ENCODE data around the gene TBC1D22A.
"Not testable (repeated sequence)": the region's sequence is repeated elsewhere in the genome, so short reads cannot be mapped to it uniquely, and the experiment has no call there.

Gene TBC1D22A

GRCh38 chr22:47166446-47167016 lies 404.1 kb downstream of the TBC1D22A start:
- TF ChIP-seq, protein P1, sequence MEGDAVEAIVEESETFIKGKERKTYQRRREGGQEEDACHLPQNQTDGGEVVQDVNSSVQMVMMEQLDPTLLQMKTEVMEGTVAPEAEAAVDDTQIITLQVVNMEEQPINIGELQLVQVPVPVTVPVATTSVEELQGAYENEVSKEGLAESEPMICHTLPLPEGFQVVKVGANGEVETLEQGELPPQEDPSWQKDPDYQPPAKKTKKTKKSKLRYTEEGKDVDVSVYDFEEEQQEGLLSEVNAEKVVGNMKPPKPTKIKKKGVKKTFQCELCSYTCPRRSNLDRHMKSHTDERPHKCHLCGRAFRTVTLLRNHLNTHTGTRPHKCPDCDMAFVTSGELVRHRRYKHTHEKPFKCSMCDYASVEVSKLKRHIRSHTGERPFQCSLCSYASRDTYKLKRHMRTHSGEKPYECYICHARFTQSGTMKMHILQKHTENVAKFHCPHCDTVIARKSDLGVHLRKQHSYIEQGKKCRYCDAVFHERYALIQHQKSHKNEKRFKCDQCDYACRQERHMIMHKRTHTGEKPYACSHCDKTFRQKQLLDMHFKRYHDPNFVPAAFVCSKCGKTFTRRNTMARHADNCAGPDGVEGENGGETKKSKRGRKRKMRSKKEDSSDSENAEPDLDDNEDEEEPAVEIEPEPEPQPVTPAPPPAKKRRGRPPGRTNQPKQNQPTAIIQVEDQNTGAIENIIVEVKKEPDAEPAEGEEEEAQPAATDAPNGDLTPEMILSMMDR (IDR thresholded peaks at IDR 0.05; ENCODE audit: low read length, missing control alignments): no peak
- H3K4me3 ChIP-seq (replicated peaks; ENCODE audit: low read depth, low read length): no peak overlapping the region
- DNase-seq (ENCODE audit: low read depth): no peak

DNA sequence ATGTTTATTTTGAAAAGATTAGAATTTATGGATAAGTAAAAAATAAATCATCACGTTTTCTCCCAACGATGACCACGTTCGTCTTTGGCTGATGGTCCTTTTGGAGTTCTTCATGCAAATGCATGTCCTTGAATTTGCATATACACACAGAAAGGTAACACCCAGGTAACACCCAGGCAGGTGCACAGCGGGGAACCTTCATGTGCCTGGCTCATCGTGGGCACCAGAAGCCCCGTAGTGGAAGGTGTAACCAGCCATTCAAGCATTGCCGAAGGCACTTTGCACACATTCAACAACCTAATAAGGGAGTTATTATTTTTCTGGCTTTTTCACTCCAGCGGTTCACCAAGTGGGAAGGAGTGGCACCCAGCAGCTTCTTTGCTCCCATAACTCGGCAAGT lies 404.6 kb downstream of the TBC1D22A start:
- no peak for DNase-seq (ENCODE audit: low read depth)
- TF ChIP-seq, protein P1 (IDR thresholded peaks at IDR 0.05; ENCODE audit: low read length, missing control alignments): no peak
- H3K4me3 ChIP-seq (replicated peaks; ENCODE audit: low read depth, low read length): no peak overlapping the region

DNA sequence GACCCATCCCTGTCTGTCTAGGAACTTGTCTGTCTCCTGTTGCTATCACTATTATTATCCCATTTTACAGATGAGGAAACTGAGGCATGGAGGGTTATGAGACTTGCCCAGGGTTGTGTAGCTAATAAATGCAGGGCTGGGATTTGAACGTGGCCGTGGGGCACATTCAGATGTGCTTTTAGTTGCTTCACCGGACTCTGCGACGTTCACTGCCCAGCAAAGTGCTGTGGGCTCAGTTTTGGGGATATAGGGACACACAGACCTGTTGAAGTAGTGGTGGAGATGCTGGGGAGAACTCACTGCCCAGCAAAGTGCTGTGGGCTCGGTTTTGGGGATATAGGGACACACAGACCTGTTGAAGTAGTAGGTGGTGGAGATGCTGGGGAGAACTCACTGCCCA lies 405.5 kb downstream of the TBC1D22A start:
- not testable (repeated sequence) for DNase-seq (ENCODE audit: low read depth)

GRCh38 chr22:47168441-47168840 lies 406.0 kb downstream of the TBC1D22A start:
- TF ChIP-seq, protein P1 (IDR thresholded peaks at IDR 0.05; ENCODE audit: low read length, missing control alignments): no peak
- no peak for DNase-seq (ENCODE audit: low read depth)
- H3K4me3 ChIP-seq (replicated peaks; ENCODE audit: low read depth, low read length): no peak overlapping the region

More for the DNA sequence above, 405.5 kb downstream of the TBC1D22A start:
- not testable (repeated sequence) for H3K4me3 ChIP-seq (replicated peaks; ENCODE audit: low read depth, low read length)

GRCh38 chr22:47168900-47169800 lies 406.7 kb downstream of the TBC1D22A start:
- TF ChIP-seq, protein P1 (IDR thresholded peaks at IDR 0.05; ENCODE audit: low read length, missing control alignments): peak; percentile 38
- peak; percentile 17 for DNase-seq (ENCODE audit: low read depth)
- H3K4me3 ChIP-seq (replicated peaks; ENCODE audit: low read depth, low read length): no peak overlapping the region

DNA sequence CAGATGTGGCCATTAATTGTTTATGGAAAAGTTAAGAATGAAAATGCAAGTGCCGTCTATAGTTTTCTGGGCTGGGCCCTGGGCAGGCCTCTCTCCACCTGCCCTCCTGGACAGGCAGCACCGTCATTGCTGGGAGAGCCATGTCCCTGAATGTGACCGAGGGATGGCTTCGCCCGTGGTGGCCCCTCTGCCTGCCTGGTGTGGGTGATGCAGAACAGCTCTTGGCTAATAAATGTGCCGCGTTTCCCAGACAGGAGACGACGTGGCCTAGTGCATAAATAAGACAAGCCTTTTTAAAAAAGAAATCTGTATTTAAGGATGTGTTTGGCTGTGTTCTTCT lies 407.3 kb downstream of the TBC1D22A start:
- TF ChIP-seq, protein P1 (IDR thresholded peaks at IDR 0.05; ENCODE audit: low read length, missing control alignments): no peak
- no peak overlapping the region for H3K4me3 ChIP-seq (replicated peaks; ENCODE audit: low read depth, low read length)
- DNase-seq (ENCODE audit: low read depth): no peak

DNA sequence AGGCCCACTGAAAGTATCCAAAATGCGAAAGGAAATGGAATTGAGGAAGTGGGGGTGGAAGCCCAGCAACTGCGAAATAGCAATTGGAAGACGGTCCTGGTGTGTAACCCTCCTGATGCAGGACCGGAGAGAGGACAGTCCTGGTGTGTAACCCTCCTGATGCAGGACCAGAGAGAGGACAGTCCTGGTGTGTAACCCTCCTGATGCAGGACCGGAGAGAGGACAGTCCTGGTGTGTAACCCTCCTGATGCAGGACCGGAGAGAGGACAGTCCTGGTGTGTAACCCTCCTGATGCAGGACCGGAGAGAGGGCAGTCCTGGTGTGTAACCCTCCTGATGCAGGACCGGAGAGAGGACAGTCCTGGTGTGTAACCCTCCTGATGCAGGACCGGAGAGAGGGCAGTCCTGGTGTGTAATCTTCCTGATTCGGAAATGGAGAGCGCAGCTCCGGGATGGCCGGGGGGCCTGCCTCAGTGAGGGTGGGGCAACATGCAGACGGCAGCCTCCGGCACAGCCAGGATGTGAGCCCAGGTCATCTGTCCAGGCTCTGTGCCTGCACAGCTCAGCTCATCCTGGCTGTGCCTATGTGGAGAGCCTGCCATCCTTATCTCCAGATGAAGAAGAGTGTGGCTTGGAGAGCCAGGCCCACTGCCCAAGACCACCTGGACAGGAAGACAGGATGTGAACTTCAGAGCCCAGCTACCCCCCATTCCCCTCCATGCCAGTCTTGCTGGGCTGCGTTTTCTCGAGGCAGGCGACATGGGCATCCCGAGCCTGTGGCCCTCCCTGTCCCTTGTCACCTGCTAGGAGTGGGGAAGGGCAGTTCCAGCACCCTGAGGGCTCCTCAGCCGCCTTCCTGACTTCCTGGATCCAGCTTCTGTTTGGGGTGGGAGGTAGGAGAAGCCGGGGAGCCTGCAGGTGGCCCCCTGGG lies 408.3 kb downstream of the TBC1D22A start:
- H3K4me3 ChIP-seq (replicated peaks; ENCODE audit: low read depth, low read length); DNase-seq (ENCODE audit: low read depth): not testable (repeated sequence)
